Lower leg skin (tissue), 4 donors: ENCODE results near the gene G2E3. TPM values are rescaled to one million over a fixed set of nuclear protein-coding genes. Genes with fewer than 3 reads are reported as not detected.

ENCODE experiments used
- DNase-seq, 2 donors: peaks; one replicate each; pipeline ENCODE4 v3.0.0-alpha.2; 2019; ENCODE audit warnings: low spot score in 2 of 2
- H3K4me3 ChIP-seq: fragments of 200-600 bp; sonication (generic); 2 replicates; pipeline ENCODE4 v1.5.1; 2017; ENCODE audit warnings: mild to moderate bottlenecking, low read depth; ENCODE audit not compliant: poor library complexity, severe bottlenecking
- CTCF ChIP-seq, 3 donors: fragments of 450-650 bp; IDR thresholded peaks; one replicate each; pipeline ENCODE4 v1.5.1; 2016; ENCODE audit warnings: antibody characterized with exemption in 3 of 3, mild to moderate bottlenecking in 3 of 3, moderate library complexity in 2 of 3
- POLR2A ChIP-seq, 2 donors: fragments of 450-650 bp; IDR thresholded peaks; one replicate each; pipeline ENCODE4 v1.6.1; 2016 to 2017; ENCODE audit warnings: antibody characterized with exemption in 2 of 2, mild to moderate bottlenecking in 1 of 2, moderate library complexity in 1 of 2
- WGBS, 2 donors: methylation state at CpG; one replicate each; pipeline ENCODE4 v1.1.5; 2018; 5-methylcytosine and 5-hydroxymethylcytosine counted together
- intact Hi-C: fragments of 100-400 bp; cut with DNase I; formaldehyde crosslinking; loops from one replicate; pipeline ENCODE4 v1.15.0; 2023; ENCODE audit warnings: low total_unique reads
- total RNA-seq, 4 donors: library from RNA; depleted of rRNA; stranded (reverse); fragments of >200 nt; gene quantifications; one replicate each; pipeline ENCODE4 v1.1.0, GENCODE V29; 2016

G2E3 gene
- total RNA-seq, 4 donors from 2014 or later: 8.0 to 13.0 (median 10.6) TPM

GRCh38 chr14:30657606-30658163 is 98.7 kb downstream of the G2E3 start:
- WGBS, 2 donors: 56 to 60% methylated on average over 2 of the region's 2 CpGs

GRCh38 chr14:30658645-30659044 is 99.7 kb downstream of the G2E3 start:
- TF ChIP-seq CTCF (IDR thresholded peaks at IDR 0.05): no peak
- intact Hi-C loops: no loop called here
- no peak for DNase-seq
- WGBS, 2 donors: 94 to 95% methylated on average over 3 of the region's 3 CpGs
- no peak overlapping the region for H3K4me3 ChIP-seq

More at GRCh38 chr14:30657606-30658163, 98.7 kb downstream of the G2E3 start:
- intact Hi-C loops: no loop called here
- no peak for DNase-seq
- H3K4me3 ChIP-seq: no peak overlapping the region
- TF ChIP-seq CTCF (IDR thresholded peaks at IDR 0.05) (no peak), POLR2A (IDR thresholded peaks at IDR 0.05) (no peak)

GRCh38 chr14:30669594-30669993 is 110.6 kb downstream of the G2E3 start:
- H3K4me3 ChIP-seq: no peak overlapping the region
- TF ChIP-seq POLR2A (IDR thresholded peaks at IDR 0.05): no peak
- TF ChIP-seq CTCF (IDR thresholded peaks at IDR 0.05): no peak
- no peak for DNase-seq
- intact Hi-C loops: no loop called here

Other genes starting within 250 kb of the G2E3 start
- gene SCFD1, start 63.2 kb downstream of the G2E3 start, total RNA-seq: 10 to 100 TPM; 33.6 to 40.8 (median 37.1) TPM